Measurements from ENCODE around the gene KRT16. TPM values are rescaled to one million over a fixed set of nuclear protein-coding genes. Genes with fewer than 3 reads are reported as not detected.

KRT16 gene
- total RNA-seq, 2 experiments from 2014 or later: not detected

DNA sequence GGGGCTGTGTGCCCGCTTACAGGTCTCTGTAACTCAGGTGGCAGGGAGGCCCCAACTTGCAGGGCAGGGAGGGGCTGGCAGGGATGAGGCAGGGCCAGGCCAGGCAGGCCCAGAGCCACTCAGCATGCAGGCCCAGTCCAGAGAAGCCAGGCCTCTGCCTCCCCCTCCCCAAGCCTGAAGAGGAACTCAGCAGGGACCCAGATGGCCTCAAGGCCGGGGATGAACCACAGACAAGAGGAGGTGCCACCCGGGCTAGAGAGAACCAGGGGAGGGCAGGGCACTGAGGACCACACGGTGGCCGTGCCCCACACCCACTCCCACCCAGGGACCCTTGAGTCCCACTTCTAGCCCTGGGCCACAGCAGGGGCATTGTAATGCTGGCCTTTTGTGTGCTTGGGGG is 46.3 kb upstream of the KRT16 start:
- intact Hi-C loops (cut with DNase I, micrococcal nuclease): no loop called here
- H3K27ac Mint-ChIP-seq: no peak overlapping the region
- POLR2A ChIA-PET: no interaction called here

DNA sequence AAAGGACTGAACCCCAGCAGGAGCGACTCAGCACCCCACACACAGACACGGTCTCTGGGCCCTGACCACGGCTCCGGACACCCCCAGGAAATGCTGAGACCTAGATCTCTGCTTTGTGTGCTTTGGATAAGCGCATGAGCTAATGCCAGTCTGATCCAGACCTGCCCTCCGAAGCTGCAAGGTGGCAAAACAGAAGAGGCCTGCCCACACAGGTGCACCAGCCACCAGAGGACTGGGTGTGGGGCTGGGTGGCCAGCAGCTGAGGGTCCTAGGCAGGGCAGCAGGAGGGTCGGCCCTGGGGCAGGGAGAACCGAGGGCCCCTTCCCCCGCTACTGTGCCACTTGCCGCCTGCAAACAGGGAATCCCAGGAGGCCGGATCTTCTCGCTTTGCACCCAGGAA is 45.4 kb upstream of the KRT16 start:
- Mint-ChIP-seq H3K27me3 (no peaks in the 10 kb centered on the region), H3K36me3 (ENCODE audit: low read depth) (no peaks in the 10 kb centered on the region), H3K9me3 (no peaks in the 10 kb centered on the region), H3K4me1 (ENCODE audit: low read depth) (no peaks in the 10 kb centered on the region), H3K27ac (no peak overlapping the region), H3K4me3 (no peak overlapping the region)
- CTCF ChIA-PET: no interaction called here
- DNase-seq (no peak), ATAC-seq (ENCODE audit: poor library complexity) (no peak)
- POLR2A ChIA-PET: interaction anchor here (0.6 kb wide), 1 partner anchor 1110 kb away, joined by 3 read pairs; no protein-coding TSS in a partner anchor
- Histone ChIP-seq H3K27me3 (ENCODE audit: control insufficient read depth in 1 of 2, insufficient read depth in 2 of 2, low read length in 2 of 2) (no peaks in the 10 kb centered on the region), H3K27ac (ENCODE audit: low read depth in 1 of 2, low read length in 2 of 2) (no peak overlapping the region), H3K36me3 (ENCODE audit: insufficient read depth, low read length) (no peaks in the 10 kb centered on the region), H3K4me1 (ENCODE audit: insufficient read depth, low read length) (peaks cover 7% of the 10 kb centered on the region), H3K4me3 (ENCODE audit: low read length) (no peak overlapping the region), H3K9me3 (ENCODE audit: control insufficient read depth in 1 of 2, insufficient read depth in 1 of 2, low read length in 2 of 2) (no peaks in the 10 kb centered on the region)
- intact Hi-C loops (cut with DNase I, micrococcal nuclease): no loop called here
- TF ChIP-seq, protein P1, sequence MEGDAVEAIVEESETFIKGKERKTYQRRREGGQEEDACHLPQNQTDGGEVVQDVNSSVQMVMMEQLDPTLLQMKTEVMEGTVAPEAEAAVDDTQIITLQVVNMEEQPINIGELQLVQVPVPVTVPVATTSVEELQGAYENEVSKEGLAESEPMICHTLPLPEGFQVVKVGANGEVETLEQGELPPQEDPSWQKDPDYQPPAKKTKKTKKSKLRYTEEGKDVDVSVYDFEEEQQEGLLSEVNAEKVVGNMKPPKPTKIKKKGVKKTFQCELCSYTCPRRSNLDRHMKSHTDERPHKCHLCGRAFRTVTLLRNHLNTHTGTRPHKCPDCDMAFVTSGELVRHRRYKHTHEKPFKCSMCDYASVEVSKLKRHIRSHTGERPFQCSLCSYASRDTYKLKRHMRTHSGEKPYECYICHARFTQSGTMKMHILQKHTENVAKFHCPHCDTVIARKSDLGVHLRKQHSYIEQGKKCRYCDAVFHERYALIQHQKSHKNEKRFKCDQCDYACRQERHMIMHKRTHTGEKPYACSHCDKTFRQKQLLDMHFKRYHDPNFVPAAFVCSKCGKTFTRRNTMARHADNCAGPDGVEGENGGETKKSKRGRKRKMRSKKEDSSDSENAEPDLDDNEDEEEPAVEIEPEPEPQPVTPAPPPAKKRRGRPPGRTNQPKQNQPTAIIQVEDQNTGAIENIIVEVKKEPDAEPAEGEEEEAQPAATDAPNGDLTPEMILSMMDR (IDR thresholded peaks at IDR 0.05): no peak

More for the DNA sequence above, 46.3 kb upstream of the KRT16 start:
- no peak overlapping the region for H3K4me3 ChIP-seq (ENCODE audit: low read length)
- Mint-ChIP-seq H3K9me3 (no peaks in the 10 kb centered on the region), H3K4me1 (ENCODE audit: low read depth) (peaks cover 7% of the 10 kb centered on the region), H3K4me3 (no peak overlapping the region), H3K36me3 (ENCODE audit: low read depth) (no peaks in the 10 kb centered on the region), H3K27me3 (no peaks in the 10 kb centered on the region)
- no peak overlapping the region for H3K27ac ChIP-seq (ENCODE audit: low read depth in 1 of 2, low read length in 2 of 2)
- TF ChIP-seq, protein P1 (IDR thresholded peaks at IDR 0.05): no peak
- no peaks in the 10 kb centered on the region for H3K9me3 ChIP-seq (ENCODE audit: control insufficient read depth in 1 of 2, insufficient read depth in 1 of 2, low read length in 2 of 2)
- no peaks in the 10 kb centered on the region for H3K27me3 ChIP-seq (ENCODE audit: control insufficient read depth in 1 of 2, insufficient read depth in 2 of 2, low read length in 2 of 2)
- H3K36me3 ChIP-seq (ENCODE audit: insufficient read depth, low read length): no peaks in the 10 kb centered on the region
- CTCF ChIA-PET: no interaction called here
- no peak for DNase-seq
- ATAC-seq (ENCODE audit: poor library complexity): no peak
- peaks cover 9% of the 10 kb centered on the region for H3K4me1 ChIP-seq (ENCODE audit: insufficient read depth, low read length)

DNA sequence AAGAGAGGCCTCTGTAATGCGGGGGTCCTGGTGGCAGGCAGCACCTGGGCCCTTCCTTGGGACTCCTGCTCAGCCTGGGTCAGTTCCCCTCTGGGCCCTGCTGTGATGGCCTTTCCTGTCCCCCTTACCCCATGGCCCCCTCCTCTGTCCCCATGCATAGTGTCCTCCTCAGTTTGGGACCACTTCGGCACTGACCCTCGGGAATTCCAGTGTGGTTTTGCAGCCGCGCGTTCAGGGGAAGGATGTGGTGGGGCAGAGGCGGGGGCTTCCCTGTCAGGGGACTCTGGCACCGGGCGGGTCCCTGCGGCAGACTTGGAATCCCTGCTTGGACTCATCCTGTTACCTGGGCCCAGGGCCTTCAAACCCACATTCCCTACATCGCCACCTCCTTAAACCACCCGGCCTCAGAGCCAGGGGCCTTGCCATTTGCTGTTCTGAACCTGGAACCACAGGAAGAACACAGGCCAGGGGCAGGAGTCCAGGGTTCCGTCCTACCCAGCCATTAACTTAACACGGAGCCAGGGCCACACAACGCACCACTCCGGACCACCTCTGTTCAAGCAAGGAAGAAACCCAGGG is 44.7 kb upstream of the KRT16 start:
- ATAC-seq (ENCODE audit: poor library complexity) (no peak), DNase-seq (no peak)
- Mint-ChIP-seq H3K36me3 (ENCODE audit: low read depth) (no peaks in the 10 kb centered on the region), H3K4me1 (ENCODE audit: low read depth) (no peaks in the 10 kb centered on the region), H3K4me3 (no peak overlapping the region), H3K9me3 (no peaks in the 10 kb centered on the region), H3K27ac (no peak overlapping the region), H3K27me3 (no peaks in the 10 kb centered on the region)
- POLR2A ChIA-PET: interaction anchor here (0.6 kb wide), 1 partner anchor 1109 kb away, joined by 3 read pairs; no protein-coding TSS in a partner anchor
- Histone ChIP-seq H3K9me3 (ENCODE audit: control insufficient read depth in 1 of 2, insufficient read depth in 1 of 2, low read length in 2 of 2) (no peaks in the 10 kb centered on the region), H3K36me3 (ENCODE audit: insufficient read depth, low read length) (no peaks in the 10 kb centered on the region), H3K4me3 (ENCODE audit: low read length) (no peak overlapping the region), H3K27ac (ENCODE audit: low read depth in 1 of 2, low read length in 2 of 2) (no peak overlapping the region), H3K27me3 (ENCODE audit: control insufficient read depth in 1 of 2, insufficient read depth in 2 of 2, low read length in 2 of 2) (no peaks in the 10 kb centered on the region), H3K4me1 (ENCODE audit: insufficient read depth, low read length) (peaks cover under 1% of the 10 kb centered on the region)
- TF ChIP-seq, protein P1 (IDR thresholded peaks at IDR 0.05): no peak
- CTCF ChIA-PET: no interaction called here
- intact Hi-C loops (cut with DNase I, micrococcal nuclease): no loop called here

Measured in CD4-positive, alpha-beta T cell (primary cell).